Liver (tissue), 3 donors: ENCODE measurements around the gene CKAP5.

Source experiments
- FOXA1 ChIP-seq: IDR thresholded peaks from 2 replicates; pipeline ENCODE4 v1.6.1; 2016; ENCODE audit warnings: antibody characterized with exemption
- GABPA ChIP-seq, 2 donors: IDR thresholded peaks in 1 of 2; conservative IDR thresholded peaks in 1 of 2; 2 replicates each; pipeline ENCODE4 v1.6.1; 2016; ENCODE audit warnings: antibody characterized with exemption in 2 of 2, mild to moderate bottlenecking in 1 of 2, moderate library complexity in 1 of 2
- JUND ChIP-seq, 2 donors: IDR thresholded peaks; 2 replicates each; pipeline ENCODE4 v1.6.1; 2016; ENCODE audit warnings: antibody characterized with exemption in 2 of 2
- SP1 ChIP-seq: IDR thresholded peaks from 2 replicates; pipeline ENCODE4 v1.6.1; 2018; ENCODE audit warnings: antibody characterized with exemption, mild to moderate bottlenecking
- TAF1 ChIP-seq: conservative IDR thresholded peaks from 2 replicates; pipeline ENCODE4 v1.6.1; 2016; ENCODE audit warnings: antibody characterized with exemption, mild to moderate bottlenecking
- TF ChIP-seq, protein P1 (sequence below): fragments of 150-350 bp; IDR thresholded peaks from 2 replicates; pipeline ENCODE4 v1.5.1; 2017; ENCODE audit warnings: improper control_type of control experiment, low read depth, low read length; ENCODE audit not compliant: missing input control
- TF ChIP-seq, protein P2 (sequence below): IDR thresholded peaks from 2 replicates; pipeline ENCODE4 v1.6.1; 2016; ENCODE audit warnings: antibody characterized with exemption
- TF ChIP-seq, protein P3 (sequence below): IDR thresholded peaks from 2 replicates; pipeline ENCODE4 v1.6.1; 2016; ENCODE audit warnings: antibody characterized with exemption
- TF ChIP-seq, protein P4 (sequence below): IDR thresholded peaks from 2 replicates; pipeline ENCODE4 v1.6.1; 2016; ENCODE audit warnings: antibody characterized with exemption, mild to moderate bottlenecking
- TF ChIP-seq, protein P5 (sequence below): IDR thresholded peaks from 2 replicates; pipeline ENCODE4 v1.6.1; 2016; ENCODE audit warnings: antibody characterized with exemption
- donor health status: healthy.
- donor health status: healthy.

DNA sequence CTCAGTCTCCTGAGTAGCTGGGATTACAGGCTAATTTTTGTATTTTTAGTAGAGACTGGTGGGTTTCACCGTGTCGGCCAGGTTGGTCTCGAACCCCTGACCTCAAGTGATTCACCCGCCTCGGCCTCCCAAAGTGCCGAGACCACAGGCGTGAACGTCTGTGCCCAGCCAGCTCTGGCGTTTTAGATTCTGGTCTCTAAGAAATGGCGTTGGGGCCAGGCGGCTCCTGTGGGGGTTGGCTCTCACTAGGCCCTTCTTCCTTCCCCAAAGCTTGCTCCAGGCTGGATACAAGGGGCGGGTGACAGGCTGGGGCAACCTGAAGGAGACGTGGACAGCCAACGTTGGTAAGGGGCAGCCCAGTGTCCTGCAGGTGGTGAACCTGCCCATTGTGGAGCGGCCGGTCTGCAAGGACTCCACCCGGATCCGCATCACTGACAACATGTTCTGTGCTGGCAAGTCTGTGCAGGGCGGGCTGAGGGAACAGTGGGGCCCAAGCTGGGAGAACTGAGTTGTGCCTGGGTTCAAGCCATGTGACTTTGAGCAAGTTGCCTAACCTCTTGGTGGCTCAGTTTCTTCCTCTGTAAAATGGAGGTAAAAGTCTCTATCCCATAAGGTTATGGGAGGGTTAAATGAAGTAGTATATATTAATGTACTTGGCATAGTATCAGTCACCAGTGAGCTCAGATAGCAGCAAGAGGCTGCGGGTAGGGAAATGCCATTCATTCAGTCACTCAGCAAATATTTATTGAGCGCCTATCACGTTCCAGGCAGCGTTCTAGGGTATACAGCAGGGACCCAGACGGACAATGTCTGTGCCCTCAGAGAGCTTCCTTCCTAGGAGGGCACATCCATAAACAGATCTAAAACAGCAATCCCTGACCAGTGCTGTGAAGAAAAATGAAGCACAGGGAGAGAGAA, 116.7 kb downstream of the CKAP5 start:
- TF ChIP-seq, protein P1, sequence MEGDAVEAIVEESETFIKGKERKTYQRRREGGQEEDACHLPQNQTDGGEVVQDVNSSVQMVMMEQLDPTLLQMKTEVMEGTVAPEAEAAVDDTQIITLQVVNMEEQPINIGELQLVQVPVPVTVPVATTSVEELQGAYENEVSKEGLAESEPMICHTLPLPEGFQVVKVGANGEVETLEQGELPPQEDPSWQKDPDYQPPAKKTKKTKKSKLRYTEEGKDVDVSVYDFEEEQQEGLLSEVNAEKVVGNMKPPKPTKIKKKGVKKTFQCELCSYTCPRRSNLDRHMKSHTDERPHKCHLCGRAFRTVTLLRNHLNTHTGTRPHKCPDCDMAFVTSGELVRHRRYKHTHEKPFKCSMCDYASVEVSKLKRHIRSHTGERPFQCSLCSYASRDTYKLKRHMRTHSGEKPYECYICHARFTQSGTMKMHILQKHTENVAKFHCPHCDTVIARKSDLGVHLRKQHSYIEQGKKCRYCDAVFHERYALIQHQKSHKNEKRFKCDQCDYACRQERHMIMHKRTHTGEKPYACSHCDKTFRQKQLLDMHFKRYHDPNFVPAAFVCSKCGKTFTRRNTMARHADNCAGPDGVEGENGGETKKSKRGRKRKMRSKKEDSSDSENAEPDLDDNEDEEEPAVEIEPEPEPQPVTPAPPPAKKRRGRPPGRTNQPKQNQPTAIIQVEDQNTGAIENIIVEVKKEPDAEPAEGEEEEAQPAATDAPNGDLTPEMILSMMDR = no peak
- no peak for TF ChIP-seq GABPA (IDR thresholded peaks at IDR 0.05 in 1 of 2, conservative IDR thresholded peaks at IDR 0.05 in 1 of 2)
- no peak for TF ChIP-seq JUND (IDR thresholded peaks at IDR 0.05)
- TF ChIP-seq FOXA1 = no peak
- TF ChIP-seq, protein P2, sequence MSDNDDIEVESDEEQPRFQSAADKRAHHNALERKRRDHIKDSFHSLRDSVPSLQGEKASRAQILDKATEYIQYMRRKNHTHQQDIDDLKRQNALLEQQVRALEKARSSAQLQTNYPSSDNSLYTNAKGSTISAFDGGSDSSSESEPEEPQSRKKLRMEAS = no peak
- no peak for TF ChIP-seq TAF1
- TF ChIP-seq, protein P3, sequence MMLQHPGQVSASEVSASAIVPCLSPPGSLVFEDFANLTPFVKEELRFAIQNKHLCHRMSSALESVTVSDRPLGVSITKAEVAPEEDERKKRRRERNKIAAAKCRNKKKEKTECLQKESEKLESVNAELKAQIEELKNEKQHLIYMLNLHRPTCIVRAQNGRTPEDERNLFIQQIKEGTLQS = no peak
- TF ChIP-seq SP1 = no peak
- TF ChIP-seq, protein P4, sequence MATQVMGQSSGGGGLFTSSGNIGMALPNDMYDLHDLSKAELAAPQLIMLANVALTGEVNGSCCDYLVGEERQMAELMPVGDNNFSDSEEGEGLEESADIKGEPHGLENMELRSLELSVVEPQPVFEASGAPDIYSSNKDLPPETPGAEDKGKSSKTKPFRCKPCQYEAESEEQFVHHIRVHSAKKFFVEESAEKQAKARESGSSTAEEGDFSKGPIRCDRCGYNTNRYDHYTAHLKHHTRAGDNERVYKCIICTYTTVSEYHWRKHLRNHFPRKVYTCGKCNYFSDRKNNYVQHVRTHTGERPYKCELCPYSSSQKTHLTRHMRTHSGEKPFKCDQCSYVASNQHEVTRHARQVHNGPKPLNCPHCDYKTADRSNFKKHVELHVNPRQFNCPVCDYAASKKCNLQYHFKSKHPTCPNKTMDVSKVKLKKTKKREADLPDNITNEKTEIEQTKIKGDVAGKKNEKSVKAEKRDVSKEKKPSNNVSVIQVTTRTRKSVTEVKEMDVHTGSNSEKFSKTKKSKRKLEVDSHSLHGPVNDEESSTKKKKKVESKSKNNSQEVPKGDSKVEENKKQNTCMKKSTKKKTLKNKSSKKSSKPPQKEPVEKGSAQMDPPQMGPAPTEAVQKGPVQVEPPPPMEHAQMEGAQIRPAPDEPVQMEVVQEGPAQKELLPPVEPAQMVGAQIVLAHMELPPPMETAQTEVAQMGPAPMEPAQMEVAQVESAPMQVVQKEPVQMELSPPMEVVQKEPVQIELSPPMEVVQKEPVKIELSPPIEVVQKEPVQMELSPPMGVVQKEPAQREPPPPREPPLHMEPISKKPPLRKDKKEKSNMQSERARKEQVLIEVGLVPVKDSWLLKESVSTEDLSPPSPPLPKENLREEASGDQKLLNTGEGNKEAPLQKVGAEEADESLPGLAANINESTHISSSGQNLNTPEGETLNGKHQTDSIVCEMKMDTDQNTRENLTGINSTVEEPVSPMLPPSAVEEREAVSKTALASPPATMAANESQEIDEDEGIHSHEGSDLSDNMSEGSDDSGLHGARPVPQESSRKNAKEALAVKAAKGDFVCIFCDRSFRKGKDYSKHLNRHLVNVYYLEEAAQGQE = no peak
- TF ChIP-seq, protein P5, sequence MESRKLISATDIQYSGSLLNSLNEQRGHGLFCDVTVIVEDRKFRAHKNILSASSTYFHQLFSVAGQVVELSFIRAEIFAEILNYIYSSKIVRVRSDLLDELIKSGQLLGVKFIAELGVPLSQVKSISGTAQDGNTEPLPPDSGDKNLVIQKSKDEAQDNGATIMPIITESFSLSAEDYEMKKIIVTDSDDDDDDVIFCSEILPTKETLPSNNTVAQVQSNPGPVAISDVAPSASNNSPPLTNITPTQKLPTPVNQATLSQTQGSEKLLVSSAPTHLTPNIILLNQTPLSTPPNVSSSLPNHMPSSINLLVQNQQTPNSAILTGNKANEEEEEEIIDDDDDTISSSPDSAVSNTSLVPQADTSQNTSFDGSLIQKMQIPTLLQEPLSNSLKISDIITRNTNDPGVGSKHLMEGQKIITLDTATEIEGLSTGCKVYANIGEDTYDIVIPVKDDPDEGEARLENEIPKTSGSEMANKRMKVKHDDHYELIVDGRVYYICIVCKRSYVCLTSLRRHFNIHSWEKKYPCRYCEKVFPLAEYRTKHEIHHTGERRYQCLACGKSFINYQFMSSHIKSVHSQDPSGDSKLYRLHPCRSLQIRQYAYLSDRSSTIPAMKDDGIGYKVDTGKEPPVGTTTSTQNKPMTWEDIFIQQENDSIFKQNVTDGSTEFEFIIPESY = no peak
